ENCODE results near the gene SERPIND1.

GRCh38 chr22:20758688-20759087 lies 15.2 kb upstream of the SERPIND1 start:
- TF ChIP-seq, protein P1, sequence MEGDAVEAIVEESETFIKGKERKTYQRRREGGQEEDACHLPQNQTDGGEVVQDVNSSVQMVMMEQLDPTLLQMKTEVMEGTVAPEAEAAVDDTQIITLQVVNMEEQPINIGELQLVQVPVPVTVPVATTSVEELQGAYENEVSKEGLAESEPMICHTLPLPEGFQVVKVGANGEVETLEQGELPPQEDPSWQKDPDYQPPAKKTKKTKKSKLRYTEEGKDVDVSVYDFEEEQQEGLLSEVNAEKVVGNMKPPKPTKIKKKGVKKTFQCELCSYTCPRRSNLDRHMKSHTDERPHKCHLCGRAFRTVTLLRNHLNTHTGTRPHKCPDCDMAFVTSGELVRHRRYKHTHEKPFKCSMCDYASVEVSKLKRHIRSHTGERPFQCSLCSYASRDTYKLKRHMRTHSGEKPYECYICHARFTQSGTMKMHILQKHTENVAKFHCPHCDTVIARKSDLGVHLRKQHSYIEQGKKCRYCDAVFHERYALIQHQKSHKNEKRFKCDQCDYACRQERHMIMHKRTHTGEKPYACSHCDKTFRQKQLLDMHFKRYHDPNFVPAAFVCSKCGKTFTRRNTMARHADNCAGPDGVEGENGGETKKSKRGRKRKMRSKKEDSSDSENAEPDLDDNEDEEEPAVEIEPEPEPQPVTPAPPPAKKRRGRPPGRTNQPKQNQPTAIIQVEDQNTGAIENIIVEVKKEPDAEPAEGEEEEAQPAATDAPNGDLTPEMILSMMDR (conservative IDR thresholded peaks at IDR 0.05; ENCODE audit: low read depth, low read length) = peak; percentile 36; the same call in 1 of the 2 replicates
- no peak for TF ChIP-seq EZH2 (IDR thresholded peaks at IDR 0.05; ENCODE audit: borderline replicate concordance, low read depth, low read length, poor library complexity, severe bottlenecking)
